ENCODE measurements around the gene TAAR1.
A peak's percentile ranks its signal among the peaks of the same experiment; 100 is the strongest.

TAAR1 gene

GRCh38 chr6:132598473-132598872 is 60.5 kb downstream of the TAAR1 start:
- Histone ChIP-seq H3K4me2 (ENCODE audit: low read depth, low read length) (no peak overlapping the region), H3K79me2 (ENCODE audit: low read length) (no peaks in the 10 kb centered on the region), H3K9ac (ENCODE audit: low read length) (no peak overlapping the region), H3K36me3 (replicated peaks; ENCODE audit: insufficient read depth, low read length) (no peaks in the 10 kb centered on the region), H3K4me3 (ENCODE audit: low read length) (no peak overlapping the region), H3K27me3 (replicated peaks; ENCODE audit: insufficient read depth, low read length) (no peaks in the 10 kb centered on the region), H3K9me3 (replicated peaks; ENCODE audit: insufficient read depth, low read length) (no peaks in the 10 kb centered on the region), H4K20me1 (ENCODE audit: insufficient read depth, low read length) (no peaks in the 10 kb centered on the region), H2AFZ (ENCODE audit: low read length) (no peak overlapping the region), H3K9me2 (replicated peaks; ENCODE audit: insufficient read depth, low read length) (no peaks in the 10 kb centered on the region), H3K27ac (ENCODE audit: low read length) (no peak overlapping the region), H3F3A (ENCODE audit: insufficient read depth, low read length) (no peaks in the 10 kb centered on the region), H3K4me1 (ENCODE audit: low read length) (no peaks in the 10 kb centered on the region)
- TF ChIP-seq CTCF (IDR thresholded peaks at IDR 0.05; ENCODE audit: low read length), result peak; percentile 45
- TF ChIP-seq EZH2 (optimal IDR thresholded peaks at IDR 0.05; ENCODE audit: low read depth, low read length), result no peak
- peak; percentile 22 for DNase-seq

GRCh38 chr6:132596201-132596600 is 62.8 kb downstream of the TAAR1 start:
- no peaks in the 10 kb centered on the region for H3K4me1 ChIP-seq (ENCODE audit: low read length)
- TF ChIP-seq EZH2phosphoT487 (IDR thresholded peaks at IDR 0.05; ENCODE audit: low read length) (no peak), CTCF (IDR thresholded peaks at IDR 0.05; ENCODE audit: low read length) (no peak), EZH2 (optimal IDR thresholded peaks at IDR 0.05; ENCODE audit: low read depth, low read length) (no peak)
- H4K20me1 ChIP-seq (ENCODE audit: insufficient read depth, low read length), result no peaks in the 10 kb centered on the region
- no peaks in the 10 kb centered on the region for H3F3A ChIP-seq (ENCODE audit: insufficient read depth, low read length)
- H3K27me3 ChIP-seq (replicated peaks; ENCODE audit: insufficient read depth, low read length), result no peaks in the 10 kb centered on the region
- H3K79me2 ChIP-seq (ENCODE audit: low read length), result no peaks in the 10 kb centered on the region
- DNase-seq, result no peak
- H3K9me2 ChIP-seq (replicated peaks; ENCODE audit: insufficient read depth, low read length), result no peaks in the 10 kb centered on the region
- H3K4me3 ChIP-seq (ENCODE audit: low read length), result no peak overlapping the region
- no peaks in the 10 kb centered on the region for H3K9me3 ChIP-seq (replicated peaks; ENCODE audit: insufficient read depth, low read length)
- H2AFZ ChIP-seq (ENCODE audit: low read length), result no peak overlapping the region
- no peak overlapping the region for H3K9ac ChIP-seq (ENCODE audit: low read length)
- no peaks in the 10 kb centered on the region for H3K36me3 ChIP-seq (replicated peaks; ENCODE audit: insufficient read depth, low read length)
- no peak overlapping the region for H3K4me2 ChIP-seq (ENCODE audit: low read depth, low read length)
- H3K27ac ChIP-seq (ENCODE audit: low read length), result no peak overlapping the region

Data from MM.1S (cell line).